22Rv1 (cell line): ENCODE results near the gene ABLIM3.

Experiments
- ZFX ChIP-seq: fragments of 450-650 bp; IDR thresholded peaks from 2 replicates; pipeline ENCODE4 v1.6.1; 2017; ENCODE audit warnings: antibody characterized with exemption, borderline replicate concordance
- TF ChIP-seq, protein P1 (sequence below): fragments of 450-650 bp; IDR thresholded peaks from 2 replicates; pipeline ENCODE4 v1.5.1; 2017; ENCODE audit warnings: mild to moderate bottlenecking

DNA sequence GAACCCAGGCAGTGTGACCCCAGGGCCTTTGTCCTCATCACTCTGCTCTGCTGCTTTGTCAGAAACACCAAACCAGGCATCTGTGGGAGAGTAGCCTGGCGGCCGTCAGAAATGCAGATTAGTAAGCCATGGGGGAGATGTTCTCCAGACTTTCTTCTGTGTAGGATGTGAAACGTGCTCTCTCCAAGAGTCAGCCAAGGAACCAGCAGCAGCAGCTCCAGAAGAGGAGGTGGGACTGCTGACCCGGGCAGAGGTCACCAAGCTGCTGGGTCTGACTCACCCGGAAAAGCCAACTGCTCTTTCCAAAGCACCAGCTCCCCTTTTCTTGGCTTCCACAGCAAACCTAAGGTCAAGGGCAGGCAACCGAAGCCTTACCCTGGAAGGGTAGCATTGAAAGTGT is 14.4 kb upstream of the ABLIM3 start:
- no peak for TF ChIP-seq ZFX
- TF ChIP-seq, protein P1, sequence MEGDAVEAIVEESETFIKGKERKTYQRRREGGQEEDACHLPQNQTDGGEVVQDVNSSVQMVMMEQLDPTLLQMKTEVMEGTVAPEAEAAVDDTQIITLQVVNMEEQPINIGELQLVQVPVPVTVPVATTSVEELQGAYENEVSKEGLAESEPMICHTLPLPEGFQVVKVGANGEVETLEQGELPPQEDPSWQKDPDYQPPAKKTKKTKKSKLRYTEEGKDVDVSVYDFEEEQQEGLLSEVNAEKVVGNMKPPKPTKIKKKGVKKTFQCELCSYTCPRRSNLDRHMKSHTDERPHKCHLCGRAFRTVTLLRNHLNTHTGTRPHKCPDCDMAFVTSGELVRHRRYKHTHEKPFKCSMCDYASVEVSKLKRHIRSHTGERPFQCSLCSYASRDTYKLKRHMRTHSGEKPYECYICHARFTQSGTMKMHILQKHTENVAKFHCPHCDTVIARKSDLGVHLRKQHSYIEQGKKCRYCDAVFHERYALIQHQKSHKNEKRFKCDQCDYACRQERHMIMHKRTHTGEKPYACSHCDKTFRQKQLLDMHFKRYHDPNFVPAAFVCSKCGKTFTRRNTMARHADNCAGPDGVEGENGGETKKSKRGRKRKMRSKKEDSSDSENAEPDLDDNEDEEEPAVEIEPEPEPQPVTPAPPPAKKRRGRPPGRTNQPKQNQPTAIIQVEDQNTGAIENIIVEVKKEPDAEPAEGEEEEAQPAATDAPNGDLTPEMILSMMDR: no peak
